Measurements from ENCODE around the gene NUP214. TPM values are rescaled to one million over a fixed set of nuclear protein-coding genes. Genes with fewer than 3 reads are reported as not detected.

Gene NUP214
- total RNA-seq, 1 experiment from 2014 or later: 34.9 TPM

DNA sequence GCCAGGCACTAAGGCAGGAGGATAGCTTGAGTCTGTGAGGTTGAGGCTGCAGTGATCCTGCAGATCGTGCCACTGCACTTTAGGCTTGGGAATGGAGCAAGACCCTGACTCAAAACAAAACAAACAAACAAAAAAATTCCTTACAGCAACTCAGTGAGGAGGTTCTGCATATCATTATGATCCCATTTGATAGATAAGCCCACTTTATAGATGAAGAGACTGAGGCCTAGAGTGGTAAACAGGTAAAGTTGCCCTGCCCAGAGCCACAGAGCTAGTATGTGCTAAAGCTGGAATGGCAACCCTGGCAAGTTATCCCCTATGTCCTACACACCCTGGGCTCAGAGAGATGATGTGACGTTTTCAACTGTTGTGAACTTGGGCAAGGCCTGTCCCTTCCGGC, 21.9 kb upstream of the NUP214 start:
- no peaks in the 10 kb centered on the region for H3K36me3 ChIP-seq (ENCODE audit: control insufficient read depth, insufficient read depth, low read length)
- no peak overlapping the region for H3K27ac ChIP-seq (ENCODE audit: low read length)
- no peaks in the 10 kb centered on the region for H3K9me3 ChIP-seq (ENCODE audit: control insufficient read depth, insufficient read depth, low read depth, low read length)
- no peak for DNase-seq (ENCODE audit: low read depth, low spot score)
- H3K4me1 ChIP-seq (ENCODE audit: control insufficient read depth, insufficient read depth, low read length): no peaks in the 10 kb centered on the region
- intact Hi-C loops (cut with micrococcal nuclease; ENCODE audit: unreplicated experiment) (no loop called here), in situ Hi-C loops (cut with HindIII; ENCODE audit: low pct_unique_long_range_greater_than_20kb, low sequenced_read_pairs) (no loop called here)
- no peak overlapping the region for H3K4me3 ChIP-seq (ENCODE audit: low read depth in 2 of 2, low read length in 2 of 2)
- ATAC-seq: no peak
- POLR2A ChIA-PET: no interaction called here
- CTCF ChIA-PET: no interaction called here
- no TSS peak for BruUV-seq (replicated peaks)
- no peaks in the 10 kb centered on the region for H3K27me3 ChIP-seq (ENCODE audit: control insufficient read depth, insufficient read depth, low read length)
- TF ChIP-seq TCF7L2 (IDR thresholded peaks at IDR 0.05; ENCODE audit: low read depth, low read length) (no peak), SIN3A (IDR thresholded peaks at IDR 0.05; ENCODE audit: borderline replicate concordance, insufficient read depth, low read depth, low read length) (no peak), POLR2AphosphoS5 (IDR thresholded peaks at IDR 0.05; ENCODE audit: low read depth, low read length) (no peak), REST (IDR thresholded peaks at IDR 0.05; ENCODE audit: insufficient read depth in 1 of 2, low read depth in 2 of 2, low read length in 1 of 2) (no peak), CTCF (IDR thresholded peaks at IDR 0.05) (no peak)

GRCh38 chr9:131104016-131104740, 21.2 kb upstream of the NUP214 start:
- in situ Hi-C loops (cut with HindIII; ENCODE audit: low pct_unique_long_range_greater_than_20kb, low sequenced_read_pairs): no loop called here
- ChIA-PET POLR2A (no interaction called here), CTCF (no interaction called here)
- intact Hi-C loops (cut with micrococcal nuclease; ENCODE audit: unreplicated experiment): no loop called here
- BruUV-seq (replicated peaks): no TSS peak
- H3K4me3 ChIP-seq (ENCODE audit: low read depth in 2 of 2, low read length in 2 of 2): no peak overlapping the region
- H3K9me3 ChIP-seq (ENCODE audit: control insufficient read depth, insufficient read depth, low read depth, low read length): no peaks in the 10 kb centered on the region
- H3K4me1 ChIP-seq (ENCODE audit: control insufficient read depth, insufficient read depth, low read length): no peaks in the 10 kb centered on the region
- H3K36me3 ChIP-seq (ENCODE audit: control insufficient read depth, insufficient read depth, low read length): no peaks in the 10 kb centered on the region
- no peaks in the 10 kb centered on the region for H3K27me3 ChIP-seq (ENCODE audit: control insufficient read depth, insufficient read depth, low read length)
- no peak overlapping the region for H3K27ac ChIP-seq (ENCODE audit: low read length)
- ATAC-seq (no peak), DNase-seq (ENCODE audit: low read depth, low spot score) (no peak)
- no peak for TF ChIP-seq SIN3A (IDR thresholded peaks at IDR 0.05; ENCODE audit: borderline replicate concordance, insufficient read depth, low read depth, low read length)
- TF ChIP-seq POLR2AphosphoS5 (IDR thresholded peaks at IDR 0.05; ENCODE audit: low read depth, low read length): no peak
- no peak for TF ChIP-seq CTCF (IDR thresholded peaks at IDR 0.05)

Measured in Panc1 (cell line).